GM18907 (cell line): ENCODE results near the gene DOC2B.
"Not testable (repeated sequence)": the region's sequence is repeated elsewhere in the genome, so short reads cannot be mapped to it uniquely, and the experiment has no call there.

Experiments used
- ATAC-seq: cut with Tn5 transposase; IDR thresholded peaks from one replicate; pipeline ENCODE4 v1.9.1; 2021; ENCODE audit warnings: mild to moderate bottlenecking, moderate library complexity; ENCODE audit not compliant: unreplicated experiment

DOC2B gene

GRCh38 chr17:181245-182049 is at the start of gene DOC2B:
Gene DOC2B (minus strand): TSS chr17:181650. CDS start chr17:181479, 171 bp downstream.
- ATAC-seq = no peak

- ATAC-seq = no peak
These were observed 48.9 kb upstream of the DOC2B start for GRCh38 chr17:230395-230770.

DNA sequence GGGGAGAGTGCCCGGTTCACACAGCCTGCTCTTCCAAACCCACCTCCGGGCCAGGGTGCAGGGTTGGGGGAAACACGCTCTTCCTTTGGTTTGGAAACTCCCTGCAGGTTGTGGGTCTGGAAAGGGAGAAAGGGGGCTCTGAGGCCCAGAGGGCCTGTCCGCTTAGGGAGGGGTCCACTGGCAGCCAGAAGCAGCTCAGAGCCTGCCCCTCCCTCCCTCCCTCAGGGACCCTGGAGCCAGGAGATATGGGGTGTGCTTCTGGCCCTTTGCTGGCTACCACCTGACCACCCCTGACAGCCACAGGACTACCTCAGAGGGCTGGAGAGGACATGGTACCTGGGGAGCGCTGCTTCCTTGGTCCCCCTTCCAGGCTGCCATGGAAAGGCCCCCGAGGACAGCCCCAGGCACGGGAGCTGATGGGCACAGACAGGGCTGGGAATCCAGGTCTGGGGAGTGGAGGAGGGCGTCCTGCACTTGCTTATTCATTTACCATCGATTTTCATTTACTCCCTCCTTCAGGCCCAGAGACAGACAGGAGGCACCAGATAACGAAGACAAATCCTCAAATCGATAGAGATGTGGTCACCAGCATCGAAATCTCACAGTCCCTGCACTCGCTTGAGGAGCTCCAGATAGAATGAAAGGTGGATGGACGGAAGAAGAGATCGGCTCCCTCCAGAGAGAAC is 48.4 kb upstream of the DOC2B start:
- no peak for ATAC-seq

GRCh38 chr17:228951-229708 is 47.7 kb upstream of the DOC2B start:
- no peak for ATAC-seq

GRCh38 chr17:227946-228615 is 46.6 kb upstream of the DOC2B start:
- no peak for ATAC-seq

DNA sequence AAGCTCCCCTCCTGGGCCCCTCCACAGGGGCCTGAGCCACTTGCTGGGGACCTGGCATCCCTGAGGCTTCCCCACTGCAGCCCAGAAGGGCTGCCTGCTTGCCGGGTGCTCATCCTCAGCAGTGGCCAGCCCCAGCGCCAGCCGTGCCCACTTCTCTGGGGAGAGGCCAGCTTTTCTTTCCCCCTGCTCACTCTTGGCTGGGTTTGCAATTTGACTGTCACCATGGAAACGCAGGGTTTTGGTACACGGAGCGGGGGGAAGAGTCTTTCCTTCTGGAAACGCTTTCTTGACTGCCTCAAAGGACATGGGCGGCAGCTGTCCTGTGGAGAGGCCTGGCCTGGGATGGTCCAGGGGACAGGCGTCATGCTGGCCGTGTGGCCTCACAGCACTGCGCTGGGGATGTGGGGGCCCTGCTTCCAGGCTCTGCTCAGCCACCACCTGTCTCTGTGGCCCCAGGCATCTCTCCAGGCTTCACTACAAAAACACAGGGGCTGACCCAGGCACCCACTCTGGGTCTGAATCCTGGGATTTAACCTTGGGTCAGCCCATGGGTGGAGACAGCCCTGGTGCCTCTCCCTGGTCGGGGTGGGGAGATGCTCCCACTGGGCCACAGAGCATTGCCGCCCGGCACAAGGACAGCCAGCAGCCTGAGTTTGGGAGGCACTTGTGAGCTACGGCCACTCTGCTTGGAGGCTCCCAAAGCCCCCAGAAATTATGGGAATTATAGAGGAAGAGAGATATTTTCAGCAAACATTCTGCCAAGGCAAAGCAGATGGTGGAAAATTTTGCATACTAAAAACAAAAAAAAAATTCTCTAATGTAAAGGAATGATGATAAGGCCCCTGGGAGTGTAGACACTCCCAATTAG is 45.9 kb upstream of the DOC2B start:
- no peak for ATAC-seq

DNA sequence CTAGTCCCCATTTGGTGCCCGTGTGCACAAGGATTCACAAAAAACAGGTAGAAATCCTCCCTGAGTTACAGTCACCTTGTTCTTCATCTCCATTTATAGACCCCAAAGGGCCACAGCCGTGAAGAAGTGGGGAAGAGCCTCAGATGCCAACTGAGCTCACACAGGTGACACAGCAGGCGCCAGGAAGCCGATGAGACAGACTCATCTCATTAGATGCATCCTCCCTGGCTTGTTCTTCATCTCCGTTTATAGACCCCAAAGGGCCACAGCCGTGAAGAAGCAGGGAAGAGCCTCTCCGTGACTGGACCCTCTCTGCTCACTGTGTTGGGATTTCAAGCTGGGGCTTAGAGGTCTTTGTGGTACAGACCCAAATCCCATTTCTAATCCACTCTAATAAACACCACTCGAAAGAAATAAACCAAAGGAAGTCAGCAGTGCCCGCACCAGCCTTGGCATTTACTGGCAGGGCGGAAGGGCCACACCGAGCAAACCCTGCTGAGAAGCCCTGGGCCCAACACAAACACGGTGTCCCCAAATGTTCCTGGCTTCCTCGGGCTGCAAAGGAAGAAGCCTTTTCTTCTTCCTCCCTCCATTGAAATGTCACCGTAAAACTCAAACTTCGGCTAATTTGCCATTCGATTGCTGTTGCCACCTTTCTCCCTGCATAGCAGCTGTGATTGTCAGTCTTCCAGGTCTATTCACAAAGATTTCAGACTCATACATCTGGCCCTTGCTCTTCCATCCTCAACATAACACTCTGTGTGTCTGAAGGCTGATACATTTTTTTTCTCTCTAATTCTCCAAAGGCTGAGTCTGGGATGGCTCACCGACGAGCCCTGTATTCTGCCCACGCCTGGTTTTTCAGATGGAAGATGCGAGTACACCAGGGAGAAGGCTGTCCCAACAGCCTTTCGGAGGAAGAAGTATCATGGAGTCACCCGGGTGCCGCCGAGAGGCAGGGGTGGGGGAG is 44.9 kb upstream of the DOC2B start:
- no peak for ATAC-seq

DNA sequence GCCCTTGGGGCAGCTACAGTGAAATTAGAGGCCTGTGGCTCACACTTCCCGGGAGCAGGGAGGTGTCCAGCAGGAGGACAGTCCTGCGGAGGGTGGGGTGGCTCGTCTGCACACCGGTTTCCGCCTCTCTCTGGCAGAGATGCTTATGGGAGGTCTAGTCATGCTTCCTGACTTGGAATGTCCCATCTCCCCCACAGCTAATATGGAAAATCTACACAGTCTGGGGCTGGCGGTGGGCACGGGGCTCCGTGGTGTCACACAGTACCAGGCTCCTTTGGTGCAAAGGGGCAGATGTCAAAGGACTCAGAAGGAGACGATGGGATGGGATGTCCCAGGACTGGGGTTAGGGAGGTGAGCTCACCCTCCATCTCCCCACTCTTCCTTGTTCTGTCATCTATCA is 44.1 kb upstream of the DOC2B start:
- ATAC-seq = no peak

DNA sequence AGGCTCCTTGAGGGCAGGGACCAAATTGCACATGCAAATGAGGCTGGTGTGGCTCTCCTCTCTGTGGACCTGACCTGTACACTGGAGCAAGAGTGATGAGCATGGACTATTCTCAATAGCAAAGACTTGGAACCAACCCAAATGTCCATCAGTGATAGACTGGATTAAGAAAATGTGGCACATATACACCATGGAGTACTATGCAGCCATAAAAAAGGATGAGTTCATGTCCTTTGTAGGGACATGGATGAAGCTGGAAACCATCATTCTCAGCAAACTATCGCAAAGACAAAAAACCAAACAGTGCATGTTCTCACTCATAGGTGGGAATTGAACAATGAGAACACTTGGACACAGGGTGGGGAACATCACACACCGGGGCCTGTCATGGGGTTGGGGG is 43.1 kb upstream of the DOC2B start:
- ATAC-seq = not testable (repeated sequence)

- no peak for ATAC-seq
These were observed 42.4 kb upstream of the DOC2B start for GRCh38 chr17:223723-224471.

DNA sequence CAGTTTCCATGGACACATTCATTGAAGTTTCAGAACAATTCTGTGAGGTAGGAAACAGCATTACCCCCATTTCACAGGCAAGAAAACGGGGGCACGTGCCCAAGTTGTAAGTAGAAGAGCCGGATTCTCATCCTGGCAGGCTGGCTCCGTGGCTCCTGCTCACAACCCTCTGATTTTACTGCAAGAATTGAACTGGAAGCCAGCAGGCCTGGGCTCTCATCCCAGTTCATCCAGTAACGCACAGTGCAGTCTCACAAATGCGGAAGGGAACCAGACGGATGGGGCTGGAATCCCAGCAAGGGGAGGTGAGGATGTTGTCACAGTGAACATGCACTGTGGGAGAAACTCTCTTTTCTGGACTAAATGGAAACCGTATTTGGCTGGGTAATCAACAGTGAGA is 40.7 kb upstream of the DOC2B start:
- ATAC-seq = no peak

DNA sequence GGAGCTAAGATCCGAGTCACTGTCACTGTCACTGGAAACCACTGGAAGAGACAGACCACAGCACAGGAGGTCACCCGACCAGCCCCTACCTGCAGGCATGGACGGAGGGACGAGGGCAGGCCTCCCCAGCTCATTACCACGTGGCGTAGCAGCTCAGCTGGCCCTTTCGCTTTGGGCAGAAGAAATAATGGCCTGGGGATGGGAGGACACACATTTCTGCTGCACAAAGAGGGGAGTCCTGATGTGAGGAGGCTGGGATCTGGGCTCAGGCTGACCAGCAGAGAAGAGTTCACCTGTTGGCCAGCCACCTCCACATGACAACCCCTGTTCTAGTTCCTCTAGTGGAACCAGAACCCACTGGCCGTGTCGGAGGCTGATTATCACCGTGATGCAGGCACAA is 38.2 kb upstream of the DOC2B start:
- no peak for ATAC-seq

- no peak for ATAC-seq
These were observed 37.1 kb upstream of the DOC2B start for GRCh38 chr17:218432-219110.

DNA sequence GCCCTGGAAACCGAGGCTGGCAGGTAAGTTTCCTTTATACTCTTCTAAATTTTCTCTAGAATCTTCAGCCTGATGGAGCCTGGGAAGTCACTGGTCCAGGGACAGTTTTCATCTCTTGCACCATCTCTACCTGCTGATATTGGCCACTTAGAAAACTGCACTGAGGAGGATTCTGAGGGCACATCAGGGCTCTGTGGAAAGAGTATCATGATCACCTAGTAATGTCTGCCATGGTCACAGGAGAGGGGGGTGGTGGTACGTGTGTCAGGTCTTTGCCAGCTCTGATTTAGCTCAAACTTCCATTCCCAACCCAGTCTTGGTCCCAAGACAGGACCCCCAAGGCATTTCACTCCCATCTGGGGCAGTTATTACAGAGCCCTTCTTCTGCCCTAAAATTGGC is 35.2 kb upstream of the DOC2B start:
- no peak for ATAC-seq

DNA sequence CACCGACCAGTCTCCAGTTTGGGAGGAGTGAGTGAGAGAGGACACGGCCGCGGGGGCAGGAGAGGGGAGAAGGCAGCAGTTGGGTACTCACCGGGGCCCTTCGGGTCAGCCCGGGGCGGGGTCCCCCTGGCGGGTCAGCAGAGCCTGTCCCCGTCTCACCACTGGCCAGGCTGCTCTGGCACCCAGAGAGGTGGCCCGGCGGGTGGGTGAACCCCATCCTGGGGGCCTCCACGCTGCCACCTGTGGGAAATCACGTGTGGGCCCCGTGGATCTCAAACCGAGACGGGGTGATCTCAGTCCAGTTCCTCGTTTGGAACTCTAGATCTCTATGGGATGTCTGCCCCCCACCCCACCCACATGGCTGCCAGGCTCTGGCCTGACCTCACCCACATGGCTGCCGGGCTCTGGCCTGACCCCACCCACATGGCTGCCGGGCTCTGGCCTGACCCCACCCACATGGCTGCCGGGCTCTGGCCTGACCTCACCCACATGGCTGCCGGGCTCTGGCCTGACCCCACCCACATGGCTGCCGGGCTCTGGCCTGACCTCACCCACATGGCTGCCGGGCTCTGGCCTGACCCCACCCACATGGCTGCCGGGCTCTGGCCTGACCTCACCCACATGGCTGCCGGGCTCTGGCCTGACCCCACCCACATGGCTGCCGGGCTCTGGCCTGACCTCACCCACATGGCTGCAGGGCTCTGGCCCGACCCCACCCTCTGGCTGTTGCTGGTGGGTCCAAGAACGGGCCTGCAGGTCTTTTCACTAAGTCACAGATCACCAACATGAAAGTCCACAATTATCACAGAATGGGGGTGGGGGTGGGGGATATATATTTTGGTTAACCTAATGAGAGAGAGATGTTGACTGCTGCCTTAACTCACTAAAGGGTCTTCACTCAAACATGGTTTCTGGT is 34.4 kb upstream of the DOC2B start:
- not testable (repeated sequence) for ATAC-seq

GRCh38 chr17:214881-215331 is 33.5 kb upstream of the DOC2B start:
- no peak for ATAC-seq
